Measurements from ENCODE around the gene AFM.

AFM gene

GRCh38 chr4:73486497-73486896 is 5.0 kb downstream of the AFM start:
- H3K36me3 ChIP-seq (ENCODE audit: control insufficient read depth in 2 of 2, insufficient read depth in 1 of 2, low read length in 2 of 2) = no peaks in the 10 kb centered on the region
- no peak overlapping the region for H3K27ac ChIP-seq (ENCODE audit: extremely low read depth, low read depth, low read length)
- no peak overlapping the region for H3K4me3 ChIP-seq (ENCODE audit: low read depth, low read length)
- ChIA-PET POLR2A (no interaction called here), CTCF (interaction anchor here (0.7 kb wide), 1 partner anchor 649 kb away, joined by 3 read pairs; no protein-coding TSS in a partner anchor)
- H3K9me3 ChIP-seq (ENCODE audit: control insufficient read depth, insufficient read depth, low read depth, low read length) = no peaks in the 10 kb centered on the region
- TF ChIP-seq INSM2 (tag by site-specific recombination; IDR thresholded peaks at IDR 0.05) (no peak), ZNF426 (tag by site-specific recombination; IDR thresholded peaks at IDR 0.05) (no peak), YY1 (tag by site-specific recombination; IDR thresholded peaks at IDR 0.05) (no peak), ZNF664 (tag by site-specific recombination; IDR thresholded peaks at IDR 0.05) (no peak), KLF1 (tag by site-specific recombination; IDR thresholded peaks at IDR 0.05) (no peak), PBX3 (CRISPR knock-in tag; IDR thresholded peaks at IDR 0.05) (no peak), ZNF132 (tag by site-specific recombination; IDR thresholded peaks at IDR 0.05; ENCODE audit: borderline replicate concordance) (no peak), ZNF585B (tag by site-specific recombination; IDR thresholded peaks at IDR 0.05) (no peak), ZBTB48 (tag by site-specific recombination; IDR thresholded peaks at IDR 0.05) (no peak)
- no peaks in the 10 kb centered on the region for H3K4me1 ChIP-seq (ENCODE audit: control insufficient read depth, insufficient read depth, low read length)

- no peak overlapping the region for H3K27ac ChIP-seq (ENCODE audit: extremely low read depth, low read depth, low read length)
- H3K9me3 ChIP-seq (ENCODE audit: control insufficient read depth, insufficient read depth, low read depth, low read length) = no peaks in the 10 kb centered on the region
- no peaks in the 10 kb centered on the region for H3K4me1 ChIP-seq (ENCODE audit: control insufficient read depth, insufficient read depth, low read length)
- no peaks in the 10 kb centered on the region for H3K36me3 ChIP-seq (ENCODE audit: control insufficient read depth in 2 of 2, insufficient read depth in 1 of 2, low read length in 2 of 2)
- CTCF ChIA-PET = interaction anchor here (0.7 kb wide), 1 partner anchor 648 kb away, joined by 3 read pairs; no protein-coding TSS in a partner anchor
- POLR2A ChIA-PET = no interaction called here
- no peak overlapping the region for H3K4me3 ChIP-seq (ENCODE audit: low read depth, low read length)
- no peak for TF ChIP-seq ZSCAN16 (tag by site-specific recombination; IDR thresholded peaks at IDR 0.05)
- TF ChIP-seq ZIC2 (tag by site-specific recombination; IDR thresholded peaks at IDR 0.05) = peak; percentile 56
Measured at GRCh38 chr4:73487233-73487632, 5.7 kb downstream of the AFM start.

GRCh38 chr4:73499996-73500765 is 18.6 kb downstream of the AFM start:
- no peak overlapping the region for H3K27ac ChIP-seq (ENCODE audit: extremely low read depth, low read depth, low read length)
- ChIA-PET CTCF (interaction anchor here (0.5 to 0.6 kb wide), 2 partner anchors 717 to 999 kb away, joined by 3 read pairs; no protein-coding TSS in a partner anchor), POLR2A (no interaction called here)
- no peaks in the 10 kb centered on the region for H3K4me1 ChIP-seq (ENCODE audit: control insufficient read depth, insufficient read depth, low read length)
- no peak overlapping the region for H3K4me3 ChIP-seq (ENCODE audit: low read depth, low read length)
- H3K9me3 ChIP-seq (ENCODE audit: control insufficient read depth, insufficient read depth, low read depth, low read length) = no peaks in the 10 kb centered on the region
- no peaks in the 10 kb centered on the region for H3K36me3 ChIP-seq (ENCODE audit: control insufficient read depth in 2 of 2, insufficient read depth in 1 of 2, low read length in 2 of 2)
- TF ChIP-seq GLIS1 (tag by site-specific recombination; IDR thresholded peaks at IDR 0.05) (no peak), AEBP2 (tag by site-specific recombination; IDR thresholded peaks at IDR 0.05; ENCODE audit: borderline replicate concordance) (no peak), GLIS2 (tag by site-specific recombination; IDR thresholded peaks at IDR 0.05) (no peak), ZSCAN23 (tag by site-specific recombination; IDR thresholded peaks at IDR 0.05) (no peak), WT1 (tag by site-specific recombination; IDR thresholded peaks at IDR 0.05) (no peak), ZNF768 (tag by site-specific recombination; IDR thresholded peaks at IDR 0.05) (no peak), ZNF302 (tag by site-specific recombination; IDR thresholded peaks at IDR 0.05; ENCODE audit: low read depth) (no peak), ZNF664 (tag by site-specific recombination; IDR thresholded peaks at IDR 0.05) (no peak), PRDM1 (tag by site-specific recombination; IDR thresholded peaks at IDR 0.05) (no peak), ZBTB44 (tag by site-specific recombination; IDR thresholded peaks at IDR 0.05) (no peak), ZNF530 (tag by site-specific recombination; IDR thresholded peaks at IDR 0.05; ENCODE audit: low read depth) (no peak), REPIN1 (tag by site-specific recombination; IDR thresholded peaks at IDR 0.05; ENCODE audit: low read depth) (no peak), ZNF488 (tag by site-specific recombination; IDR thresholded peaks at IDR 0.05) (no peak), SCRT1 (tag by site-specific recombination; IDR thresholded peaks at IDR 0.05; ENCODE audit: borderline replicate concordance) (no peak), ZXDB (tag by site-specific recombination; IDR thresholded peaks at IDR 0.05) (no peak)

Data from HEK293 (cell line).